Hepatocyte (in vitro differentiated cells): Measurements from ENCODE around the gene ERC2. TPM values are rescaled to one million over a fixed set of nuclear protein-coding genes. Genes with fewer than 3 reads are reported as not detected.

Source experiments
- DNase-seq: peaks from one replicate; pipeline ENCODE4 v3.0.0-alpha.2; 2016; ENCODE audit warnings: low spot score
- H2AFZ ChIP-seq: fragments of 200-600 bp; sonication (generic); 2 replicates; pipeline ENCODE4 v1.6.0; 2016; ENCODE audit warnings: antibody characterized with exemption, mild to moderate bottlenecking
- H3K27ac ChIP-seq: fragments of 200-600 bp; sonication (generic); 2 replicates; pipeline ENCODE4 v1.5.1; 2016; ENCODE audit warnings: mild to moderate bottlenecking
- H3K27me3 ChIP-seq: fragments of 200-600 bp; sonication (generic); 2 replicates; pipeline ENCODE4 v1.6.1; 2016
- H3K36me3 ChIP-seq: fragments of 200-600 bp; sonication (generic); replicated peaks from 2 replicates; pipeline ENCODE4 v1.5.1; 2016; ENCODE audit warnings: low read depth; ENCODE audit not compliant: insufficient read depth
- H3K4me1 ChIP-seq: fragments of 200-600 bp; sonication (generic); 2 replicates; pipeline ENCODE4 v1.5.1; 2016; ENCODE audit warnings: mild to moderate bottlenecking, moderate library complexity; ENCODE audit not compliant: insufficient read depth
- H3K4me2 ChIP-seq: fragments of 200-600 bp; sonication (generic); 2 replicates; pipeline ENCODE4 v1.6.0; 2016
- H3K4me3 ChIP-seq: fragments of 200-600 bp; sonication (generic); 2 replicates; pipeline ENCODE4 v1.5.1; 2016; ENCODE audit warnings: mild to moderate bottlenecking
- H3K79me2 ChIP-seq: fragments of 200-600 bp; sonication (generic); 2 replicates; pipeline ENCODE4 v1.6.0; 2017; ENCODE audit warnings: mild to moderate bottlenecking
- H3K9me2 ChIP-seq: fragments of 200-600 bp; sonication (generic); replicated peaks from 2 replicates; pipeline ENCODE4 v1.6.0; 2017; ENCODE audit warnings: mild to moderate bottlenecking; ENCODE audit not compliant: insufficient read depth
- H3K9me3 ChIP-seq: fragments of 200-600 bp; sonication (generic); 2 replicates; pipeline ENCODE4 v1.5.1; 2016; ENCODE audit warnings: low read depth, mild to moderate bottlenecking
- H4K20me1 ChIP-seq: fragments of 200-600 bp; sonication (generic); 2 replicates; pipeline ENCODE4 v1.6.0; 2016; ENCODE audit warnings: mild to moderate bottlenecking; ENCODE audit not compliant: insufficient read depth, poor library complexity, severe bottlenecking
- EZH2 ChIP-seq: fragments of 200-600 bp; sonication (generic); IDR thresholded peaks from 2 replicates; pipeline ENCODE4 v1.6.1; 2016; ENCODE audit warnings: antibody characterized with exemption, mild to moderate bottlenecking, borderline replicate concordance
- EZH2phosphoT487 ChIP-seq: fragments of 200-600 bp; sonication (generic); IDR thresholded peaks from one replicate; pipeline ENCODE4 v1.6.1; 2018; ENCODE audit warnings: antibody characterized with exemption, mild to moderate bottlenecking, low read depth, moderate library complexity; ENCODE audit not compliant: unreplicated experiment, severe bottlenecking
- WGBS: methylation state at CpG from one replicate; pipeline ENCODE4 v1.1.6; 2016; ENCODE audit warnings: low lambda C conversion rate; ENCODE audit errors: missing lambda C conversion rate; 5-methylcytosine and 5-hydroxymethylcytosine counted together
- polyA plus RNA-seq: library from polyadenylated mRNA; unstranded; fragments of >200 nt; fragmentation: Nextera tagmentation; extraction: Ambion mirVana; gene quantifications from 2 replicates; pipeline ENCODE4 v1.2.1, GENCODE V29; 2016
- total RNA-seq: library from RNA; depleted of rRNA; stranded (reverse); fragments of >200 nt; gene quantifications from 2 replicates; pipeline ENCODE4 v1.2.3, GENCODE V29; 2014
- TF ChIP-seq, protein P1 (sequence below): fragments of 200-600 bp; sonication (generic); IDR thresholded peaks from 2 replicates; pipeline ENCODE4 v1.5.1; 2016; ENCODE audit warnings: antibody characterized with exemption, mild to moderate bottlenecking; ENCODE audit not compliant: poor library complexity

Gene ERC2
- total and polyA plus RNA-seq, 2 experiments from 2014 or later, result 1.2 to 5.3 TPM

DNA sequence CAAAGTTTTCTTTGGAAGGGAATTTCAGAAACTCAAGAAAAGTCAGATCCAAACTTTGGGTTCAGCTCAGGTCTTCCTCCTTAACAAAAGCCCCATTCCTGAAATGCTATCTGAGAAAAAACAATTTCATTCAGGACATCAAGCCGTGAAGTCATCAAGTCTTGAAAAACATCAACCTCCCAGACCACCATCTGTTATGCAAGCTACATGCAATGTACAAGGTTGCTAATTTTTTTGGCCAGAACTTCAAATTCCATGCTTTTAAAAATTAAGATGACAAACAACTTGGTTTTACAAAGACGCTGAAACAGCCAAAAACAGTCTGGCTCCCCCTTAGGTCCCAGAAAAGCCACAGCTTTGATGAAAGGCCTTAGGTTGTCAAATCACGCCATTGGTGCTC is 927.3 kb downstream of the ERC2 start:
- Histone ChIP-seq H3K27ac (no peak overlapping the region), H3K27me3 (no peaks in the 10 kb centered on the region), H3K36me3 (no peaks in the 10 kb centered on the region), H2AFZ (no peak overlapping the region), H3K9me2 (no peaks in the 10 kb centered on the region), H3K79me2 (no peaks in the 10 kb centered on the region), H3K9me3 (no peaks in the 10 kb centered on the region), H3K4me3 (no peak overlapping the region), H4K20me1 (no peaks in the 10 kb centered on the region), H3K4me2 (no peak overlapping the region), H3K4me1 (no peaks in the 10 kb centered on the region)
- WGBS, result 91% methylated on average over 3 of the region's 3 CpGs
- TF ChIP-seq, protein P1, sequence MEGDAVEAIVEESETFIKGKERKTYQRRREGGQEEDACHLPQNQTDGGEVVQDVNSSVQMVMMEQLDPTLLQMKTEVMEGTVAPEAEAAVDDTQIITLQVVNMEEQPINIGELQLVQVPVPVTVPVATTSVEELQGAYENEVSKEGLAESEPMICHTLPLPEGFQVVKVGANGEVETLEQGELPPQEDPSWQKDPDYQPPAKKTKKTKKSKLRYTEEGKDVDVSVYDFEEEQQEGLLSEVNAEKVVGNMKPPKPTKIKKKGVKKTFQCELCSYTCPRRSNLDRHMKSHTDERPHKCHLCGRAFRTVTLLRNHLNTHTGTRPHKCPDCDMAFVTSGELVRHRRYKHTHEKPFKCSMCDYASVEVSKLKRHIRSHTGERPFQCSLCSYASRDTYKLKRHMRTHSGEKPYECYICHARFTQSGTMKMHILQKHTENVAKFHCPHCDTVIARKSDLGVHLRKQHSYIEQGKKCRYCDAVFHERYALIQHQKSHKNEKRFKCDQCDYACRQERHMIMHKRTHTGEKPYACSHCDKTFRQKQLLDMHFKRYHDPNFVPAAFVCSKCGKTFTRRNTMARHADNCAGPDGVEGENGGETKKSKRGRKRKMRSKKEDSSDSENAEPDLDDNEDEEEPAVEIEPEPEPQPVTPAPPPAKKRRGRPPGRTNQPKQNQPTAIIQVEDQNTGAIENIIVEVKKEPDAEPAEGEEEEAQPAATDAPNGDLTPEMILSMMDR, result no peak
- TF ChIP-seq EZH2phosphoT487 (no peak), EZH2 (no peak)
- no peak for DNase-seq

DNA sequence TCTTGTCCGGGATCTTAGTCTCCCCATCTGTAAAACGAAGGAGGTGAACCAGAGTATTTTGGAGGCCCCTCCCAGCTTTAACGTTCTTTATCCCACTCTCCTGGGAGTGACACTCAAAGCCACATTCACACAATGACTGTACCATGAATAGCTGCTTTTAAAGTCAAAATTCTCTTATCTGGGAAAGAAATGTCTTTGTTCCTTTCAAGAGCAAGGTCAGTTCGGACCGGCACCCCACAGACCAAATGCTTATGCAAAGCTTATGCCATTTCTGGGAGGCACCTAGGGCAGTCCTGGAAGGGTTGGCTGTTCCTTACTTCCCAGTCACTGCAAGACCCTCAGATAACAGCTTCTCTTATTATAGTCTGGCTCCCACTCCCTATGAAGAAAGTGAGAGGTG is 927.7 kb downstream of the ERC2 start:
- TF ChIP-seq, protein P1, result no peak
- TF ChIP-seq EZH2phosphoT487 (no peak), EZH2 (no peak)
- H3K9me3 ChIP-seq, result no peaks in the 10 kb centered on the region
- DNase-seq, result no peak
- H3K27me3 ChIP-seq, result no peaks in the 10 kb centered on the region
- no peaks in the 10 kb centered on the region for H3K36me3 ChIP-seq
- no peaks in the 10 kb centered on the region for H3K9me2 ChIP-seq
- H2AFZ ChIP-seq, result no peak overlapping the region
- no peaks in the 10 kb centered on the region for H3K4me1 ChIP-seq
- H3K4me3 ChIP-seq, result no peak overlapping the region
- no peaks in the 10 kb centered on the region for H3K79me2 ChIP-seq
- H4K20me1 ChIP-seq, result no peaks in the 10 kb centered on the region
- no peak overlapping the region for H3K27ac ChIP-seq
- 66% methylated on average over 5 of the region's 5 CpGs for WGBS
- H3K4me2 ChIP-seq, result no peak overlapping the region

DNA sequence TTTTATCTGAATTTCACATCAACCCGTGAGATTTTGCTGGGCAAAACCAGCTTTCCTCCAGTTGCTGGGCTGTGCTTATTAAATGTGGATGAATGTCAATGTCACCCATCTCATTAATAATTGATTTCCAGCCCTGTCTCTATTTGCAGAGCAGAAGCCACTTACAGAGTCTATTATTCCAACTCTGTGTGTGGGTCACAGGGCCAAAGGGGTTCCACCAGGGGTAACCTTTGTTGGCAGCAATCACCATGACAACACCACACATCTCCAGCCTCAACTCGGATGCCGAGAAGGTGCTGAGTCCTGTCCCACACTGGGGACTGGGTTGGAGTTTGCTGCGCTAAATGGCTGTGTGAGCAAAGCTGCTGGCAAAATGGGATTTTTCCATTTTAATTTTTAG is 930.1 kb downstream of the ERC2 start:
- Histone ChIP-seq H3K4me2 (no peak overlapping the region), H3K79me2 (no peaks in the 10 kb centered on the region), H3K4me3 (no peak overlapping the region), H3K27me3 (no peaks in the 10 kb centered on the region), H4K20me1 (no peaks in the 10 kb centered on the region), H3K9me2 (no peaks in the 10 kb centered on the region), H3K9me3 (no peaks in the 10 kb centered on the region), H3K4me1 (no peaks in the 10 kb centered on the region), H2AFZ (no peak overlapping the region), H3K27ac (no peak overlapping the region), H3K36me3 (no peaks in the 10 kb centered on the region)
- TF ChIP-seq, protein P1, result no peak
- no peak for TF ChIP-seq EZH2phosphoT487
- TF ChIP-seq EZH2, result no peak
- no peak for DNase-seq
- WGBS, result 84% methylated on average over 4 of the region's 4 CpGs

DNA sequence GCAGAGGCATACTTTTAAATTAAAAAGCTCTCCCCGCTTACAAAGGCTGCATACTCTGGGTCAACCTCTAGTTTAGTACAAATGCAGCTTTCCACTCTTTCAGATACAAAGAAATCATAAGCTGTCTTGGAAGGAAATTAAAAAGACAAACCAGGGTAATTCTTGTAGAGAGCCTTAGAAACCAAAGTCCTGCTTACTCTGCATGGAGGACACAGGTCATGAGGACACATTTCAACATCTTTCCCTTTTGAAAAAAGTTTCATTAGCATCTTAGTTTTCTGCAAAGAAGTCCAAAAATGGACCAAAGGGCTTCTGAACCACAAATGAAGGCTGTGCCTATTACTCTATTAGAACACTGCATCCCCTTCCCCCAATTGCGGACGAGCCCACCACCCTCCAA is 930.7 kb downstream of the ERC2 start:
- no peaks in the 10 kb centered on the region for H4K20me1 ChIP-seq
- H3K4me2 ChIP-seq, result no peak overlapping the region
- DNase-seq, result no peak
- no peak overlapping the region for H3K4me3 ChIP-seq
- no peaks in the 10 kb centered on the region for H3K36me3 ChIP-seq
- TF ChIP-seq EZH2, result no peak
- TF ChIP-seq, protein P1, result no peak
- no peak for TF ChIP-seq EZH2phosphoT487
- no peaks in the 10 kb centered on the region for H3K79me2 ChIP-seq
- H3K4me1 ChIP-seq, result no peaks in the 10 kb centered on the region
- 97% methylated on average over 3 of the region's 3 CpGs for WGBS
- no peaks in the 10 kb centered on the region for H3K9me2 ChIP-seq
- H2AFZ ChIP-seq, result no peak overlapping the region
- no peaks in the 10 kb centered on the region for H3K27me3 ChIP-seq
- no peaks in the 10 kb centered on the region for H3K9me3 ChIP-seq
- no peak overlapping the region for H3K27ac ChIP-seq
